HepG2 (cell line): Measurements from ENCODE around the gene ATRNL1. TPM values are rescaled to one million over a fixed set of nuclear protein-coding genes. Genes with fewer than 3 reads are reported as not detected.

Experiments used
- ATAC-seq: fragments of 200-7000 bp; cut with Tn5 transposase; 3 replicates; pipeline ENCODE4 v1.9.1; 2020; ENCODE audit warnings: mild to moderate bottlenecking, moderate library complexity
- BruUV-seq: library from RNA; stranded (reverse); fragments of 400-500 nt; replicated peaks from 2 replicates; lab custom pipeline; 2021; lab: Mats Ljungman, UMichigan
- CTCF ChIA-PET: fragments of 300-600 bp; formaldehyde crosslinking; extraction: SDS; loops from one replicate; lab custom pipeline; 2021; ENCODE audit warnings: low total read pairs, inconsistent platforms, low intra/inter-chr PET ratio; lab: Yijun Ruan, JAX
- POLR2A ChIA-PET: fragments of 350-600 bp; sonication (Branson Sonifier 250); formaldehyde crosslinking; loops from one replicate; lab custom pipeline; 2020; ENCODE audit warnings: antibody characterized with exemption, inconsistent platforms; lab: Yijun Ruan, JAX
- DNase-seq: peaks from one replicate; pipeline ENCODE4 v3.0.0-alpha.2; 2015; ENCODE audit warnings: low spot score
- FAIRE-seq: peaks from 3 replicates; lab custom pipeline; 2011; peaks lifted over from hg19 to GRCh38; lab: Jason Lieb, UNC
- H2AFZ ChIP-seq: one replicate; pipeline ENCODE4 v1.6.1; 2011; ENCODE audit warnings: low read length, inconsistent platforms
- H3K27ac ChIP-seq: fragments of 300-600 bp; 3 replicates; pipeline ENCODE4 v1.8.0; 2011; ENCODE audit warnings: mixed run types, mild to moderate bottlenecking, mixed read lengths, low read length, inconsistent platforms; ENCODE audit not compliant: insufficient read depth; ENCODE audit errors: extremely low read length
- H3K27me3 ChIP-seq, 2 experiments: fragments of 200-600 bp in 1 of 2; 2 replicates in 1 of 2; 3 replicates in 1 of 2; pipeline versions ENCODE4 v1.6.0 to v1.8.0; 2011; ENCODE audit warnings: low read length in 2 of 2, mild to moderate bottlenecking in 2 of 2, moderate library complexity in 2 of 2, inconsistent platforms in 1 of 2; ENCODE audit not compliant: insufficient read depth in 2 of 2, control insufficient read depth in 1 of 2
- H3K36me3 ChIP-seq, 2 experiments: fragments of 200-600 bp in 1 of 2; replicated peaks in 1 of 2; 2 replicates in 1 of 2; 3 replicates in 1 of 2; pipeline versions ENCODE4 v1.5.1 to v1.8.0; 2011; ENCODE audit warnings: low read length in 2 of 2, inconsistent platforms in 1 of 2; ENCODE audit not compliant: insufficient read depth in 2 of 2, control insufficient read depth in 1 of 2
- H3K4me1 ChIP-seq: 2 replicates; pipeline ENCODE4 v1.5.1; 2012; ENCODE audit warnings: low read length, inconsistent platforms; ENCODE audit not compliant: insufficient read depth
- H3K4me2 ChIP-seq: 2 replicates; pipeline ENCODE4 v1.6.0; 2011; ENCODE audit warnings: low read depth, low read length, inconsistent platforms
- H3K4me3 ChIP-seq, 3 experiments: fragments of 200-600 bp in 1 of 3; sonication (generic), shearing (Covaris generic) in 1 of 3; replicated peaks in 1 of 3; 2 replicates each; pipeline ENCODE4 v1.5.1; 2011 to 2016; ENCODE audit warnings: low read length in 3 of 3, inconsistent platforms in 2 of 3, low read depth in 2 of 3, mild to moderate bottlenecking in 2 of 3, control low read depth in 1 of 3, mixed read lengths in 1 of 3; ENCODE audit not compliant: insufficient read depth in 1 of 3
- H3K79me2 ChIP-seq: one replicate; pipeline ENCODE4 v1.6.1; 2011; ENCODE audit warnings: low read length, inconsistent platforms; ENCODE audit not compliant: insufficient read depth
- H3K9ac ChIP-seq: 2 replicates; pipeline ENCODE4 v1.6.0; 2011; ENCODE audit warnings: mild to moderate bottlenecking, low read depth, low read length, inconsistent platforms; ENCODE audit not compliant: insufficient read depth
- H3K9me3 ChIP-seq: 2 replicates; pipeline ENCODE4 v1.5.1; 2012; ENCODE audit warnings: mild to moderate bottlenecking, low read length
- H4K20me1 ChIP-seq: 2 replicates; pipeline ENCODE4 v1.6.0; 2011; ENCODE audit warnings: inconsistent platforms, mild to moderate bottlenecking, low read length, moderate library complexity; ENCODE audit not compliant: insufficient read depth
- ATF4 ChIP-seq, 2 experiments: fragments of 450-650 bp in 1 of 2; sonication (generic) in 1 of 2; formaldehyde crosslinking; IDR thresholded peaks; 2 replicates each; pipeline versions ENCODE4 v1.5.0 to v1.8.0; 2020 to 2022; ENCODE audit warnings: mild to moderate bottlenecking in 1 of 2, missing genetic modification reagents in 1 of 2
- GMEB2 ChIP-seq: IDR thresholded peaks from 2 replicates; pipeline ENCODE4 v1.6.1; 2016; ENCODE audit warnings: missing biosample characterization, missing genetic modification reagents, low read depth
- HMG20A ChIP-seq: IDR thresholded peaks from 2 replicates; pipeline ENCODE4 v1.6.1; 2016; ENCODE audit warnings: borderline replicate concordance
- WGBS: methylation state at CpG from one replicate; pipeline ENCODE4 v1.1.6; 2017; ENCODE audit warnings: low lambda C conversion rate; 5-methylcytosine and 5-hydroxymethylcytosine counted together
- in situ Hi-C: cut with HindIII; loops from 2 replicates; pipeline ENCODE4 v1.10.0; 2017; ENCODE audit warnings: low pct_unique_long_range_greater_than_20kb; ENCODE audit not compliant: extremely low pct_ligation_motif_present
- intact Hi-C: fragments of 100-400 bp; cut with micrococcal nuclease; formaldehyde crosslinking; loops from one replicate; pipeline ENCODE4 v1.10.0; 2022; ENCODE audit not compliant: unreplicated experiment
- polyA plus RNA-seq, 8 experiments: library from polyadenylated mRNA; depleted of rRNA in 3 of 8; stranded (reverse) in 7 of 8; unstranded in 1 of 8; fragments of >200 nt; fragmentation: Illumina TruSeq in 4 of 8; extraction: Trizol in 4 of 8; gene quantifications; 2 replicates each; pipeline versions ENCODE4 v1.2.1 to v1.2.3, GENCODE V29; 2011 to 2016; ENCODE audit warnings: low read depth in 4 of 8, missing spikeins in 1 of 8, mixed read lengths in 1 of 8; ENCODE audit not compliant: insufficient read depth in 1 of 8
- total RNA-seq, 5 experiments: library from RNA; depleted of rRNA; stranded (reverse); fragments of >200 nt; fragmentation: Illumina TruSeq; extraction: Trizol; gene quantifications; 2 replicates each; pipeline ENCODE4 v1.2.3, GENCODE V29; 2016; ENCODE audit warnings: low read depth in 1 of 5

ATRNL1 gene
- total and polyA plus RNA-seq, 2 of the 13 experiments (the other 11 are each of a cell fraction or from before 2014, with no cell fraction given) = 0.04 TPM; not detected in 1

DNA sequence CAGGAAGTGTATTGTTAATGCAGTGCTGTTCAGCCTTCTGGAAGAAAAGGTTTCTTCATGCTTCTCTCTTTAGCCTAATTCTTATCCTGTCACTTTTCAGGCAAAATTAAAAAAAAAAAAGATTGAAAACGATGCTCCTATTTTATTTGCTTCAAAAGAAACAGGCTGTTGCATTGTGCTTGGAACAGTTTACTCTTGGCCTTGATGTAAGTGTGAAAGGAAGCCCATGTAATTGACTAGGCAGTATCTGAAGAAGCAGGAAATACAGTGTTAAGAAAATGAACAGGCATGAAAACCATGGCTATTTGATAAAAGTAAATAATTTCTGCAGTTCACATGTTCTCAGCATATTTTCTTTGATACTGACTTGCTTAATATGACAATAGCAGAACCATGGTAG, 40.4 kb upstream of the ATRNL1 start:
- Histone ChIP-seq H4K20me1 (no peaks in the 10 kb centered on the region), H3K9ac (no peak overlapping the region), H3K9me3 (no peaks in the 10 kb centered on the region), H3K4me3 (no peak overlapping the region), H3K79me2 (no peaks in the 10 kb centered on the region), H3K4me1 (peaks cover 17% of the 10 kb centered on the region), H3K27ac (no peak overlapping the region), H3K36me3 (no peaks in the 10 kb centered on the region), H3K4me2 (no peak overlapping the region), H3K27me3 (no peaks in the 10 kb centered on the region), H2AFZ (no peak overlapping the region)
- POLR2A ChIA-PET = no interaction called here
- in situ Hi-C loops = no loop called here
- CTCF ChIA-PET = no interaction called here
- BruUV-seq = no TSS peak
- DNase-seq (no peak), FAIRE-seq (no peak), ATAC-seq (no peak)
- intact Hi-C loops = no loop called here
- TF ChIP-seq GMEB2 (CRISPR knock-in tag) = no peak
- no peak for TF ChIP-seq HMG20A (CRISPR knock-in tag)
- 0% methylated on average over 1 of the region's 1 CpG for WGBS

DNA sequence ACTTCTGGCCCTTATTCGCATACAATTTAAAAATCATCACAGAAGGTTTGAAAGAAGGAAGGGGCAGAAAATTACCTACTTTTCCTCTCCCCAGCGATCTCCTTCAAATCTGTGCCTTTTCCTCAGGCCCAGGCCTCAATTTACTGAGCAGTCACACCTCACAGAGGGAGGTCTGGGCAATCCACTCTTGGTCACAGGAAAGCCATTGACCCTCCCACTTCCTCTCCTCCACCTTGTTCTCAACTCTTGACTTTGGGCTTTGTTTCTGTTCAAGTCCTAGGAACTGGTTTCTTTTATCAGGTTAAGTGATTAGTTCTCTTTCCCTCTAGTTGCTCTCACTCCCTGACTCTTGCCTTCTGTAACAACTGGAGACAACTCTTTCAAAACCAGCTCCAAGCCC, 37.0 kb upstream of the ATRNL1 start:
- Histone ChIP-seq H3K9me3 (no peaks in the 10 kb centered on the region), H2AFZ (no peak overlapping the region), H3K9ac (no peak overlapping the region), H3K27ac (no peak overlapping the region), H4K20me1 (no peaks in the 10 kb centered on the region), H3K36me3 (no peaks in the 10 kb centered on the region), H3K4me2 (no peak overlapping the region), H3K4me1 (peaks cover 3% of the 10 kb centered on the region; the same call in 1 of the 2 replicates), H3K27me3 (no peaks in the 10 kb centered on the region), H3K79me2 (no peaks in the 10 kb centered on the region), H3K4me3 (no peak overlapping the region)
- ChIA-PET POLR2A (no interaction called here), CTCF (no interaction called here)
- 55% methylated on average over 2 of the region's 2 CpGs for WGBS
- no TSS peak for BruUV-seq
- in situ Hi-C loops = no loop called here
- intact Hi-C loops = no loop called here
- FAIRE-seq (no peak), ATAC-seq (no peak), DNase-seq (no peak)
- no peak for TF ChIP-seq ATF4 (CRISPR knock-in tag; IDR thresholded peaks at IDR 0.05)
